Hematopoietic multipotent progenitor cell treated with erythropoietin and hydrocortisone succinate and interleukin-3 and kit ligand, for 4 days (in vitro differentiated cells): Measurements from ENCODE around the gene PDE7B.
A peak's percentile ranks its signal among the peaks of the same experiment; 100 is the strongest.
"Not testable (repeated sequence)": the region's sequence is repeated elsewhere in the genome, so short reads cannot be mapped to it uniquely, and the experiment has no call there.

Source experiments
- DNase-seq: peaks from one replicate; pipeline ENCODE4 v3.0.0-alpha.2; 2015

Gene PDE7B

GRCh38 chr6:135852746-135853145, 1.2 kb downstream of the PDE7B start:
- DNase-seq: no peak

GRCh38 chr6:135853227-135853626, 1.7 kb downstream of the PDE7B start:
- peak; percentile 18 for DNase-seq

DNA sequence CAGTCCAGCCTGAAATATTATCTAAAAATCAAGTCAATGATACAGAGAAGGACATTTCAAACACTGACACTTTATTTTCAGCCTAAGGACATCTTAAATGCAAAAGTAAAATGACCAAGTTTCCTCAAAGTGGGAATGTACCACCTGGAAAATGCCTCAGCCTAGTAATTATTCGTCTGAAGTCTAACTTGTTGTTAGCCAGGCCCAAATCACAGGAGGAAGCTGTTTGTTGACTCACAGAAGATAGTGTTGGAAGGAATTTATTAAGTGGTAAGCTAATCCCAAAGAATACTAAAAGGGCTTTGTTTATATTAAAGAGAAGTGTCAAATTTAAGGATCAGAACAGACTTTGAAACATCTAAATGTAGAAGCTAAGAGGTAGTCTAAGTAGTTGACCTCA, 2.5 kb downstream of the PDE7B start:
- DNase-seq: no peak

DNA sequence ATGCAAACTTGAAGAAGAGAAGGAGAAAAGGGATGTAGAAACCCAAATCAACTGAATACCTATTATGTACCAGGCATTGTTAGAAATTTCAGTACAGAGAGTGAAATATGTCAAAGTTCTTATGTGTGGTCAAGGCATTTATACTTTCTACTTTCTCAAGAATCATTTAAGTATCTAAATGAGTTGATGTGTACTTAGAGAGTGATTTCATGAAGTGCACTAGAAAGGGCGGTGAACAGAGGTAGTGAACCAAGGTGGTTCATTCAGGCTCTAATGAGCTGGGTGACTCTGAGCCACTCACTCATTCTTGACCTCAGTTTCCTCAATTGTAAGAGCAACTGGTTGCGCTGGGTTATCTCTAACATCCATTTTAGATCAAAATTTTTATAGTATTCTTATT, 3.3 kb downstream of the PDE7B start:
- DNase-seq: no peak

- no peak for DNase-seq
These were observed 7.4 kb downstream of the PDE7B start for GRCh38 chr6:135858931-135859330.

- no peak for DNase-seq
These were observed 8.9 kb downstream of the PDE7B start for GRCh38 chr6:135860361-135860760.

DNA sequence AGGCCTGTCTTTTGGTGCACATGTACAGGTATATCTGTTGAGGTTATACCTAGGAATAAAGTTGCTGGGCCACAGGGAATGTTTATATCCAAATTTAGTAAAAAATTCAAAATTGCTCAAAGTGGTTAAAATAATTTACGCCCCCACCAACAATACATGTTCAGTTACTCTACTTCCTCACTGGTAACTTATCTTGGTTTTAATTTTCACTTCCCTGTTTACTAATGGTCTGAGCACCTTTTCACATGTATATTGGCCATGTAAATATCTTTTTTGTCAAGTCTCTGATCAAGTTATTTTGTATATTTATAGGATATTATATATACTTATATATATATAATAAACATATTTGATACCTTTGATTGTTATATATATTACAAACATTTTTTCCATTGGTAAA, 9.7 kb downstream of the PDE7B start:
- DNase-seq: peak; percentile 22

DNA sequence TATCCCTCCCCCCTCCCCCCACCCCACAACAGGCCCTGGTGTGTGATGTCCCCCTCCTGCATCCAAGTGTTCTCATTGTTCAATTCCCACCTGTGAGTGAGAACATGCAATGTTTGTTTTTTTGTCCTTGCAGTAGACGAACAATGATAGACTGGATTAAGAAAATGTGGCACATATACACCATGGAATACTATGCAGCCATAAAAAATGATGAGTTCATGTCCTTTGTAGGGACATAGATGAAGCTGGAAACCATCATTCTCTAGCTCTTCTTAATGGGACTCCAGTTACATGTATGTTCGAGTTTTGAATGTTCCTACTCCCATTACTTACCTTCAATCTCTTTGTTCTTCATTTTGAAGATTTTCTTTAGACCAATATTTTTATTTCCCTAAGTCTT, 13.4 kb downstream of the PDE7B start:
- DNase-seq: not testable (repeated sequence)

DNA sequence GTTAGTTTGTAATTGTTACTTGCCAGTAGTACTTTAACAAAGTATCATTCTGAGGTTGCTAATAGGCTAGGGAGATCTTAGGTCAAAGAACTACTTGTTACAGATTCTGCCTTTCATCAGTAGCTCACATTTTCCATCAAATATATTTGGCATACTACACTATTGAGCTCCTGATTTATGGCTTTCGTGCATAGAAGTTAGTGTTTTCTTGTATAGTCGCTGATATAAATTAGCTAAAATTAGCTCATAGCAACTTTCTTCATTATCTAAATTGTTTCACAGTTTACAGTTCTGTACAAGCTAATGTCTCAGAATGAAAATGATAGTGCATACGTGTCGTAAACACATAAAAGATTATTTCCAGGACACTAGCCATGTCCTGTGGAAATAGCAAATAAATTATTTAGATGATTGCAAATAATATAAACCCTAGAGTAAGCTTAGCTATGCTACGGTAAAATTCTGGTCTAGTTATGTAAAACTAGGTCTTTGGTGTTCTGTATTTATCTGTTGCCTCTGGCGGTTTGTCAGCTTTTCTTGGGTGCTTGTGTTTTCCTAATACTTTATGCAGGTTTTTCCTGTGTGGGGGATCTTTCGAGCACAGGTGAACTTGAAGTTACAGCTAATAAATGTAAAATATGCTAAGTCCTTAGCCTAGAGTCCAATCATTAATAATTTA, 15.1 kb downstream of the PDE7B start:
- DNase-seq: no peak

DNA sequence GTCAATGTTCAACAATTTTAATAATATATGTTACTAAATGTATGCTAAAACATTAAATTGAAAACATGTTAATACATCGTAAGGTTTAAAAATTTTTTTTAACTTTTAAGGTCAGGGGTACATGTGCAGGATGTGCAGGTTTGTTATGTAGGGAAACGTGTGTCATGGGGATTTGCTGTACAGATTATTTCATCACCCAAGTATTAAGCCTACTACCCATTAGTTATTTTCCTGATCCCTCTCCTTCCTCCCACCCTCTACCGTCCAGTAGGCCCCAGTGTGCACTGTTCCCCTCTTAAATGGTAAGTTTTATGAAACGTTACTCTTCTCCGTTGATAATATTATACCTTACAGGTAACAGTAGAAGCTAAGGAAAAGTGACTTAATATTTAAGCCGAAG, 15.8 kb downstream of the PDE7B start:
- DNase-seq: no peak

DNA sequence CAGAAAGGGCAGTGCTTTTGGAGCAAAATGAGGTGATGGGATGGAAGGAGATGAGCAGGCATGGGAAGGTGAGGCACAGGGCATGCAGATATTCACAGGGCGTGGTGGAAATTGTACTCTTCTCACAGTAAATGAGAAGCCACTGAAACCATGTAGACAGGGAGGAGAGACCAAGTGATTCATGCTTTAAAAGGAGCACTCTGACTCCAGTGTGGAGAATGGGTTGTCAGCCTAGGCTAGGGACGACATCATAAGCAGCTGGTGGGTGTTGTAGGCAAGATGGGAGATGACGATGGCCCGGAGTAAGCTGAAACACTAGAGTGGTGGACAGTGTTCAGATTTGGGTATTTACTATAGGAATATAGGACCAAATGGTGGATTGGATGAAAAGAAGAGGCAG, 18.4 kb downstream of the PDE7B start:
- no peak for DNase-seq

DNA sequence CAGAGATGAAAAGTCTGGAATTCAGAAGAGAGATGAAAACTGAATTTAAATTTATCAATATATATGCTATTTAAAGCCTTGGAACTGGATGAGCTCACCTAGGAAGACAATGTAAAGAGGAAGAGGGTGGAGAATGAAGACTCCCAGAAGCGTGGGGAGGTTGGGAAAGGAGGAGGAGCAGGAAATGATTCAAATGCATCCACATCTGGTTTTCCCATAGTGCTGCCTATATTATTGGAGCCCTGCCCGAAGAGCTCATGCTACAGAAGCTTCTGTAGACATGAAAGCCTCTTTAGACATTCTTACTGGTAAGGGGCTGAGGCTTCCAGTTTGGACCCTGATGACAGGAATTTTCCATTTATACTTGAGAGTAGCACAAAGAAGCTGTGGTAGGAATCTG, 19.2 kb downstream of the PDE7B start:
- no peak for DNase-seq

DNA sequence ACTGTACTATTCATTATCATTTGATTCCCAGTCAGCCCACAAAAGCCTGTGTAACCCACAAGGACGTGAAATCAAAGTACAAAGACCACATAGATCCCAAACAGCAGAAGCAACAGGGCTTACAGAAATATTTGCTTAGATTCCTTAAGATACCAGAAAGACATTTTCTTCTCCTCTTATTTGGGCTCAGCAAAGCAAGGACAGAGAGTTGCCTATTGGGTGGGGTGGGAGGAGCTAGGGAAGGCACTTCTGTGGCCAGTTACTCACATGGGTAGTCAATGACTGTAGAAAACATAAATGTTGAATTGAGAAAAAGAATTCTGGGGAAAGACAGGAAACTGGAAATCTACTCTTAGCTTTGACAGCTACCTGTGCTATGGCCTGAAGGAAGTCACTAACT, 19.8 kb downstream of the PDE7B start:
- DNase-seq: no peak

DNA sequence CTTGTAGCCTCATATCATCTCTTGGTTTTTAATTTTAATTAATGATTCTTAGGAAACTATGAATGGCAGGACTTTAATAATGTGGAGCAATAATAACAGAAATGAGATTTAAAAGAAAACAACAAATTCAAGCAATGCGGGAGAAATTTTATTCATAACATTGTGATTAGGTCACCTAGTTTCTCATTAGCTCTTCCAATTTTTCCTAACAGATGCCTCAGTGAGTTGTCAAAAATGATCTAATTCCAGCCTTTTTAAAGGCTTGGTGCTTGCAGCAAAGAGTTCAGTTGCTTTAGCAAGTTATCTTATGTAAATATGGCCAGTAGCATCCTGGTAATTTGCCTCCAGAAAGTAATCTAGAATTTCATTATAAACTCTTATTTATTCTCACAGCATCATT, 20.4 kb downstream of the PDE7B start:
- no peak for DNase-seq

DNA sequence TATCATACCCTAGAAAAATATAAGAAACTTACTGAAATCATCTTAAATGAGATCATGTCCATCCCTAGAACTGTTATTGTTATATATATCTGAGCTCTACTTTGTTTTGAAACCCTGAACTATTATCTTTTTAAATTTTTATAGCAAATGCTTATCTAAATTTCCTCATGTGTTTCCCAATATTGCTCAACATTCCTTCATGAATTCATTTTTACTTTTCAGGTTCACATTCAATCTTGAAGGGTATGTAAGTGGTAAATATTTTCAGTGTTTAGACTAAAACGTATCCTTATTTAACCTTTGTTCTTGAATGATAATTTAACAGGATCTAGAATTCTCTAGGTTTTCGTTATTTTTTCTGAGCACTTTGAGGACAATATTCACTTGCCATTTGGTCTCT, 23.9 kb downstream of the PDE7B start:
- DNase-seq: no peak

DNA sequence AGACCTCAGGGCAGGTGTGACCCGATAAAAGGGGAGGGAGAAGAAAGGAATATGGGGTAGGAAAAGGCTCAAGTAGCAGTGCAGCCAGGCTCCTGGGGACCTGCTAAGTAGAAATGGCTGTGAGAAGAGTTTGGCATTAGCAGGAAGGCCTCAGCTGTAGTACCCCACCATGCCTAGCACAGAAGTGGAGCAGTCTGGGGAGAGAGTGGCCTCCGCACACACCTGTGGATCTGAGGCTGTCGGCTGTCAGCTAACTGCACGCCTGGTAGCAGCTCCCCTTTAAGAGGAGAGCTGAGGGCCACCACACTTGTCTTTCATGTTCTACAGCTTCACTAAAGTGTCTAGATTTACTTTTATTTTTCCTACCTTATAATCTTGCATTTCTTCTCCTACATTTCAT, 24.6 kb downstream of the PDE7B start:
- no peak for DNase-seq

DNA sequence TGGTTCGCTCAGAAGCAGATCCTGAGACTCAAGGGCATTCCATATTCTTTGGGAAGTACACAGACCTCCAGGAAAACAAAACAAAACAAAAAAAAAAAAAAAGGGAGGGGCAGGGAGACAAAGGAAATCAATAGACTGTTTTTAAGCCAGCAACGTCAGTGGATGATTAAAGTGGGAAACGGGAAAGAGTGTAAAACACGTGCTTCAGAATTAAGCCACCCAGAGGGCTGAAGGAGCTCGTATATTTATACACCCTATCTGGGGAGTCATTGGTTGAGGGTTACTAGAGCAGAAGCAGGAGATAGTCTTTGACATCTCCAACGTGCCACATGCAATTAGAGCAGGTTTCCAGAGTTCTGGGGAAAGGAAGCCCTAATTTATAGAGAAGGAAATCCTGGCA, 26.2 kb downstream of the PDE7B start:
- no peak for DNase-seq

DNA sequence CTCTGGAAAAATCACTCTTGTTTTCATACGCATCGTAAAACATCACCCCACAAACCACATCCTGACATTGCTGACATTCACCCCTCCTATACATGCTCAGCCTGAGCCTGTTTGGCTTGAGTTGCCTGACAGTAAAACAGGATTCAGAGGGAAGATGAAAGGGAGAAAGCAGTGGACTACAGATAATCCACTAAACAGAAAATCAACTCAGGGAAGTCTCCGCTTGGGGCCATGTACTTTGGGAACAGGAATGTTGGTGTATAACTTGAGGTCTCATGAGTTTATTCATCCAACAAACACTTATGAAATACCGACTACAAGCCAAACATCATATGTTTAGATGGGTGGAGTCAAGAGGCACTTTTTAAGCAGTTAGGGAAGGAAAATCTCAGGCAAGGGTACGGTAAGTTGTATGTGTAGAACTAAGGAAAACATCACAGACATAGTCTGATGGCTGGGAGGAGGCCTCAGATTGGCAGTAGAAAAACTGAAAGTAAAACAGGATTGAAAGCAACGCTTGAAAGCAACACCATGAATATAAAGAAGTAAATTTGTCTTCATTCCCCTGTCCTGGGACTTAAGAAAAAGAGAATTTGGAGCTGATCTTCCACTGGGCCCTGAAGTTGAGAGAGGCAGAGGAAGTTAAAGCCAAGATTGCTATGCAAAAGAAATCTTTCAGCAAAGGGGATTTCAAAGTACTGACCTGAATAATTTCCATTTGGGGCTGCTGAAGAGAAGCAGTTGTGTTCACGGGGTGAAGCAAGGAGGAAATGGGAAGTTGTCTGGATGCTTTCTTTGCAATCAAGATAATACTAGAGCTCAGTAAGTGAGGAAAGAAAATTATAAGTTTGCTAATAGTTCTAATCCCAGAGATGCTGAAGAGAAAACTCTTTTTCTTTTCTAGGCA, 28.8 kb downstream of the PDE7B start:
- DNase-seq: peak; percentile 56

GRCh38 chr6:135883045-135883444, 31.5 kb downstream of the PDE7B start:
- no peak for DNase-seq

GRCh38 chr6:135883536-135883935, 32.0 kb downstream of the PDE7B start:
- DNase-seq: no peak

DNA sequence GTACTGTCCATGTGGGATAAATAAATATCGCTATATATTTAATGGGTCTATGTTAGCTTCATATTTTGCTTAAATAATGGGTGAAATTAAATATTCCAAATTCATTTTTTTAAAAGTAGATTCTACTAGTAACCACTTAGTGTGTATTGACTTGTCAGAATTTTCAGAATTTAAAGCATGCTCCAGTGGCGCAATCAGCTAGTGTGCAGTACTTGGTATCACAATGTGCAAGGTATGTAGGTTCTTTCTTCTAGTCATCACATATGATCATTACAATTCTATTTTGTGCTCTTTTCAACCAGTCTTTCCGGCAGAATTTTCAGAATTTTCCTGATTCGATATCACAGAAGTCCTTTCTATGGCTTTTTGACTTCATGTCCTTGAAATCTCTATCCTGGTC, 32.6 kb downstream of the PDE7B start:
- no peak for DNase-seq

- no peak for DNase-seq
These were observed 35.6 kb downstream of the PDE7B start for GRCh38 chr6:135887069-135887468.

- DNase-seq: no peak
These were observed 37.3 kb downstream of the PDE7B start for GRCh38 chr6:135888818-135889217.

GRCh38 chr6:135890876-135891275, 39.4 kb downstream of the PDE7B start:
- DNase-seq: no peak

GRCh38 chr6:135891710-135892109, 40.2 kb downstream of the PDE7B start:
- DNase-seq: no peak
